ENCODE measurements around the gene ADAM15.

- TF ChIP-seq CTCF (conservative IDR thresholded peaks at IDR 0.05; ENCODE audit: low read length) (no peak), EZH2phosphoT487 (IDR thresholded peaks at IDR 0.05; ENCODE audit: borderline replicate concordance) (no peak)
Observed at GRCh38 chr1:155030243-155030795, 20.8 kb upstream of the ADAM15 start.

All from Loucy (cell line).